Lung (tissue), 12 donors: ENCODE data around the gene PRG2. TPM values are rescaled to one million over a fixed set of nuclear protein-coding genes. Genes with fewer than 3 reads are reported as not detected.

ENCODE experiments used
- ATAC-seq: fragments of 200-7000 bp; cut with Tn5 transposase; one replicate; pipeline ENCODE4 v1.9.1; 2020; ENCODE audit warnings: moderate number of reproducible peaks; ENCODE audit not compliant: insufficient read depth, low FRiP score
- DNase-seq, 3 donors: peaks; one replicate each; pipeline ENCODE4 v3.0.0-alpha.2; 2013 to 2017
- H3K27ac ChIP-seq, 2 donors: one replicate each; pipeline ENCODE4 v1.5.1; 2013; ENCODE audit warnings: mild to moderate bottlenecking in 2 of 2, moderate library complexity in 2 of 2, control low read depth in 1 of 2, inconsistent platforms in 1 of 2, low read depth in 1 of 2, low read length in 1 of 2
- H3K27me3 ChIP-seq, 3 donors: one replicate each; pipeline ENCODE4 v1.5.1; 2013; ENCODE audit warnings: low read length in 2 of 3; ENCODE audit not compliant: control insufficient read depth in 3 of 3, insufficient read depth in 3 of 3
- H3K36me3 ChIP-seq, 4 donors: one replicate each; pipeline ENCODE4 v1.5.1; 2013; ENCODE audit warnings: low read length in 4 of 4, mild to moderate bottlenecking in 1 of 4, moderate library complexity in 1 of 4; ENCODE audit not compliant: control insufficient read depth in 4 of 4, insufficient read depth in 4 of 4
- H3K4me1 ChIP-seq, 5 donors: one replicate each; pipeline ENCODE4 v1.5.1; 2013; ENCODE audit warnings: low read length in 5 of 5, mild to moderate bottlenecking in 2 of 5, moderate library complexity in 1 of 5; ENCODE audit not compliant: control insufficient read depth in 5 of 5, insufficient read depth in 5 of 5
- H3K4me3 ChIP-seq: one replicate; pipeline ENCODE4 v1.5.1; 2013; ENCODE audit warnings: mild to moderate bottlenecking, control low read depth, moderate library complexity
- H3K9ac ChIP-seq, 2 donors: one replicate each; pipeline ENCODE4 v1.5.1; 2013; ENCODE audit warnings: low read length in 2 of 2, control low read depth in 1 of 2; ENCODE audit not compliant: insufficient read depth in 1 of 2
- H3K9me3 ChIP-seq, 4 donors: one replicate each; pipeline ENCODE4 v1.5.1; 2013; ENCODE audit warnings: low read length in 3 of 4, mild to moderate bottlenecking in 1 of 4, moderate library complexity in 1 of 4; ENCODE audit not compliant: control insufficient read depth in 4 of 4, insufficient read depth in 3 of 4
- WGBS, 2 donors: extraction: QIAGEN DNeasy Blood & Tissue Kit; methylation state at CpG; one replicate each; pipeline ENCODE4 v1.1.7; 2013; 5-methylcytosine and 5-hydroxymethylcytosine counted together
- polyA plus RNA-seq, 2 donors: library from polyadenylated mRNA; stranded (reverse); fragments of 200-250 nt; gene quantifications; one replicate each; pipeline ENCODE4 v1.2.1, GENCODE V29; 2013
- total RNA-seq, 2 donors: library from RNA; depleted of rRNA in 1 of 2; stranded (reverse); fragments of >200 nt in 1 of 2; gene quantifications; one replicate each; pipeline ENCODE4 v1.2.1, GENCODE V29; 2014 to 2021
- TF ChIP-seq, protein P1 (sequence below): IDR thresholded peaks from 2 replicates; pipeline ENCODE4 v1.5.1; 2012; ENCODE audit warnings: mild to moderate bottlenecking; ENCODE audit errors: control extremely low read depth, extremely low read depth
- donor health status: control.
- donor health status: control.
- donor health status: Bipolar disorder and iron deficiency.
- donor health status: healthy.
- donor health status: DM: yes; HTN: yes; CAD: no.

PRG2 gene
- total and polyA plus RNA-seq, 4 donors: 0.68 to 5.3 (median 0.83) TPM

DNA sequence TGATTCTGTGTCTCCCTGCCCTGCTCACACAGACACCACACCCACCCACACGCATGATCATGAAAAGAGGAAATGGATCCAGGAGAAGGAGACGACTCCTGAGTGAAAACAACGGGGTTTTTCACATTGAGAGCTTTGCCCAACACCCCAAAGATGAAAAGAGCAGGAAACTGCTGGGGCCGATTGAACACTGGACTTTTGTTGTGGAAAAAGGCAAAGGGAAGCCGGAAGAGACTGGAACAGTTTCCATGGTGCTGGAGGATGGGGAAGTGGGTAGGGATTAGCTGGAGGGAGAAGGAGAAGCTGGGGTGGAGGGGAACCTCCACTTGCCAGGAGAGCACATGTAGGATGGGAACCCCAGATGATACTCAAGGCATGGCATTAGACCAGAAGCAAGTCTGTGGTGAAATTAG lies 41.7 kb upstream of the PRG2 start:
- ATAC-seq (no peak), DNase-seq (peak in 1 of 3 donors; percentile 21)
- Histone ChIP-seq H3K27ac (peak overlapping the region in 1 of 2 donors; percentile 23), H3K4me3 (no peak overlapping the region), H3K36me3 (no peaks in the 10 kb centered on the region), H3K9ac (no peak overlapping the region), H3K9me3 (no peaks in the 10 kb centered on the region), H3K27me3 (no peaks in the 10 kb centered on the region), H3K4me1 (peaks cover 7 to 26% (median 14%) of the 10 kb centered on the region in 5 donors)
- 25 to 49% methylated on average over 5 of the region's 5 CpGs for WGBS, 2 donors
- TF ChIP-seq, protein P1, sequence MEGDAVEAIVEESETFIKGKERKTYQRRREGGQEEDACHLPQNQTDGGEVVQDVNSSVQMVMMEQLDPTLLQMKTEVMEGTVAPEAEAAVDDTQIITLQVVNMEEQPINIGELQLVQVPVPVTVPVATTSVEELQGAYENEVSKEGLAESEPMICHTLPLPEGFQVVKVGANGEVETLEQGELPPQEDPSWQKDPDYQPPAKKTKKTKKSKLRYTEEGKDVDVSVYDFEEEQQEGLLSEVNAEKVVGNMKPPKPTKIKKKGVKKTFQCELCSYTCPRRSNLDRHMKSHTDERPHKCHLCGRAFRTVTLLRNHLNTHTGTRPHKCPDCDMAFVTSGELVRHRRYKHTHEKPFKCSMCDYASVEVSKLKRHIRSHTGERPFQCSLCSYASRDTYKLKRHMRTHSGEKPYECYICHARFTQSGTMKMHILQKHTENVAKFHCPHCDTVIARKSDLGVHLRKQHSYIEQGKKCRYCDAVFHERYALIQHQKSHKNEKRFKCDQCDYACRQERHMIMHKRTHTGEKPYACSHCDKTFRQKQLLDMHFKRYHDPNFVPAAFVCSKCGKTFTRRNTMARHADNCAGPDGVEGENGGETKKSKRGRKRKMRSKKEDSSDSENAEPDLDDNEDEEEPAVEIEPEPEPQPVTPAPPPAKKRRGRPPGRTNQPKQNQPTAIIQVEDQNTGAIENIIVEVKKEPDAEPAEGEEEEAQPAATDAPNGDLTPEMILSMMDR: no peak

GRCh38 chr11:57430952-57431351 lies 40.5 kb upstream of the PRG2 start:
- DNase-seq (no peak), ATAC-seq (no peak)
- Histone ChIP-seq H3K9me3 (no peaks in the 10 kb centered on the region), H3K9ac (no peak overlapping the region), H3K4me1 (peaks cover 7 to 35% (median 20%) of the 10 kb centered on the region in 5 donors), H3K27ac (no peak overlapping the region), H3K27me3 (no peaks in the 10 kb centered on the region), H3K36me3 (peaks cover 0 to 1% (median 0%) of the 10 kb centered on the region in 4 donors), H3K4me3 (no peak overlapping the region)
- TF ChIP-seq, protein P1: no peak
- 76 to 94% methylated on average over 1 of the region's 1 CpG for WGBS, 2 donors

DNA sequence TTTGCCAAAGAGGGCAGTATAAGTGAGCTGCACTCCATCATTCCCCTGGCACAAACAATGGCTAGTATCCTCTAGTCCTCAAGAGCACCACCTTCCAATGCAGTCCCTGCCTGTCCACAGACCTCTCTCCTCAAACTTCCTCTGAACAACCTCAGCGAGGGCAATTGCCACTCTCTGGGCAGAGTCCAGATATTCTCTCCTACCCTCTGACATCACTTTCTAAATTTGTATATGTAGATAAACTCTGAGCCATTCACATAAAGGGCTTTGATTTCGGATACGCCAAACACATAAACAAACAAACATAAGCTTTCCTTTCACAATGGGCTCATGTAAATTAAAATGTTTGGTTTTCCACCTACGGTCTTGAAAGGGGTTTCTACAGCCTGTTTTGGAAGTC lies 39.5 kb upstream of the PRG2 start:
- Histone ChIP-seq H3K4me3 (no peak overlapping the region), H3K36me3 (peaks cover 0 to 7% (median 0%) of the 10 kb centered on the region in 4 donors), H3K27me3 (no peaks in the 10 kb centered on the region), H3K27ac (peak overlapping the region in 1 of 2 donors; percentile 15), H3K9ac (no peak overlapping the region), H3K4me1 (peaks cover 7 to 40% (median 24%) of the 10 kb centered on the region in 5 donors), H3K9me3 (no peaks in the 10 kb centered on the region)
- WGBS, 2 donors: 49 to 60% methylated on average over 4 of the region's 4 CpGs
- no peak for ATAC-seq
- TF ChIP-seq, protein P1: no peak
- no peak for DNase-seq

DNA sequence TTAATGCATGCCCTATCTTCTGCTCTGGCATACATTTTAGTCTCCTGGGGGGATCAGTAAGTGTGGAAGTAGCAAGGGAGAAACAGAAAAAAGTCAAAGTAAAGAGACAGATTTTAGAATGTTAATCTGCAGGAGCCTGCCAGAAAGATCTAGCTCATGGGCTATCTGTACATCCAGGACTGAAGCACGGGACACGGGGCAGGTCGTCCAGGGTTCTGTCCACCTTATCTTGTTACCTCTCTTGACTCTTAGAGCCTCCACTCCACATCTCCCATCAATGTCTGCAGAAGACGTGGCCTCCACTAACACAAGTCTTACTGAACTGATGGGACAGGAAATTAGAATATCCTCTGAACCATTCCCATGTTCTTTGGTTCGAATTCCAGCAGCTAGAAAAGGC lies 38.2 kb upstream of the PRG2 start:
- no peaks in the 10 kb centered on the region for H3K9me3 ChIP-seq
- ATAC-seq (no peak), DNase-seq (no peak)
- H3K4me1 ChIP-seq: peaks cover 7 to 39% (median 16%) of the 10 kb centered on the region in 5 donors
- no peak overlapping the region for H3K27ac ChIP-seq
- H3K9ac ChIP-seq: no peak overlapping the region
- H3K36me3 ChIP-seq: peaks cover 0 to 11% (median 5%) of the 10 kb centered on the region in 4 donors
- 82 to 87% methylated on average over 5 of the region's 5 CpGs for WGBS, 2 donors
- TF ChIP-seq, protein P1: no peak
- H3K4me3 ChIP-seq: no peak overlapping the region
- H3K27me3 ChIP-seq: no peaks in the 10 kb centered on the region
